Measurements from ENCODE around the gene ZBTB45. TPM values are rescaled to one million over a fixed set of nuclear protein-coding genes. Genes with fewer than 3 reads are reported as not detected.

The ZBTB45 gene
- total RNA-seq, 1 experiment from 2014 or later: 19.7 TPM

DNA sequence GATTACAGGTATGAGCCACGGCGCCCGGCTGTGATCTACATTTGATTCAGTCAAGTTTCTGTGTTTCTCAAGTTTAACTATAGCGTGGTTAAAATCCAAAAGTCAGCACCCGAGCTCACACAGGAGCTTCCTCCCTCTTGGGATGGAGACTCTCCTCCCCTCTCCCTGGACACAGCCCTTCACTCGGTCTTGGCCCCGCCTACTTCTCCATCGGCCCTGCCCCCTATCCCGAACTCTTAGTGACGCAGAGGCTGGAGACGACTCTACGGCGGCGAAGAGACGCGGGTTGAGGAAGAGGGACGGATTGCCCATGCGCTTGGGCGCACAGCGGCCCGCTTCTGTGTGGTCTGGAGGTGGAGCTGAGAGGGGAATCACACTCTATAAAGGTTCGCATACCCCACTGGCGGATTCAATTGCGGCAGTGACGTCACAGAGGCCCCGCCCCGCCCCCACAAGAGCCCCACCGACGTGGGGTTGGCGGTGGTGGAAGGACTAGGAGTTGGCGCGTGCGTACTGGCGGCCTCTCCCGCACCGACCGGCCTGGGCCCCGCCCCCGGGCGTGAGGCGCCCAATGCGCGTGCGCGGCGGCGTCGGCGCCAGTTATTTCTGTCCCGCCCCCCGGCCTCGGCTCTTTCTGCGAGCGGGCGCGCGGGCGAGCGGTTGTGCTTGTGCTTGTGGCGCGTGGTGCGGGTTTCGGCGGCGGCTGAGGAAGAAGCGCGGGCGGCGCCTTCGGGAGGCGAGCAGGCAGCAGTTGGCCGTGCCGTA is 24.4 kb upstream of the ZBTB45 start, which contains the start of gene TRIM28 (continued):
- TF ChIP-seq IRF2 (CRISPR knock-in tag; IDR thresholded peaks at IDR 0.05; ENCODE audit: borderline replicate concordance, low read depth) (no peak), SMAD4 (CRISPR knock-in tag; IDR thresholded peaks at IDR 0.05) (no peak), TEAD4 (CRISPR knock-in tag; IDR thresholded peaks at IDR 0.05) (no peak), NR2C2 (CRISPR knock-in tag; IDR thresholded peaks at IDR 0.05) (no peak), CREM (CRISPR knock-in tag; IDR thresholded peaks at IDR 0.05) (peak; percentile 87), ZNF121 (CRISPR knock-in tag; IDR thresholded peaks at IDR 0.05) (no peak), ZNF423 (CRISPR knock-in tag; IDR thresholded peaks at IDR 0.05) (no peak), RORB (CRISPR knock-in tag; IDR thresholded peaks at IDR 0.05) (no peak), JUN (CRISPR knock-in tag; IDR thresholded peaks at IDR 0.05) (no peak), ETV6 (CRISPR knock-in tag; IDR thresholded peaks at IDR 0.05) (peak; percentile 57; the same call in 1 of the 2 replicates), JAZF1 (CRISPR knock-in tag; IDR thresholded peaks at IDR 0.05) (no peak), ZNF317 (CRISPR knock-in tag; IDR thresholded peaks at IDR 0.05; ENCODE audit: borderline replicate concordance, low read depth) (peak; percentile 52; the same call in 1 of the 2 replicates), EMX1 (CRISPR knock-in tag; IDR thresholded peaks at IDR 0.05) (no peak), ZNF416 (CRISPR knock-in tag; IDR thresholded peaks at IDR 0.05) (peak; percentile 85; the same call in 1 of the 2 replicates), SOX15 (CRISPR knock-in tag; IDR thresholded peaks at IDR 0.05) (no peak), PRRX2 (CRISPR knock-in tag; IDR thresholded peaks at IDR 0.05) (no peak)
- TF ChIP-seq, protein P1, sequence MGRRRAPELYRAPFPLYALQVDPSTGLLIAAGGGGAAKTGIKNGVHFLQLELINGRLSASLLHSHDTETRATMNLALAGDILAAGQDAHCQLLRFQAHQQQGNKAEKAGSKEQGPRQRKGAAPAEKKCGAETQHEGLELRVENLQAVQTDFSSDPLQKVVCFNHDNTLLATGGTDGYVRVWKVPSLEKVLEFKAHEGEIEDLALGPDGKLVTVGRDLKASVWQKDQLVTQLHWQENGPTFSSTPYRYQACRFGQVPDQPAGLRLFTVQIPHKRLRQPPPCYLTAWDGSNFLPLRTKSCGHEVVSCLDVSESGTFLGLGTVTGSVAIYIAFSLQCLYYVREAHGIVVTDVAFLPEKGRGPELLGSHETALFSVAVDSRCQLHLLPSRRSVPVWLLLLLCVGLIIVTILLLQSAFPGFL (CRISPR knock-in tag; IDR thresholded peaks at IDR 0.05; ENCODE audit: borderline replicate concordance): no peak
- TF ChIP-seq, protein P2, sequence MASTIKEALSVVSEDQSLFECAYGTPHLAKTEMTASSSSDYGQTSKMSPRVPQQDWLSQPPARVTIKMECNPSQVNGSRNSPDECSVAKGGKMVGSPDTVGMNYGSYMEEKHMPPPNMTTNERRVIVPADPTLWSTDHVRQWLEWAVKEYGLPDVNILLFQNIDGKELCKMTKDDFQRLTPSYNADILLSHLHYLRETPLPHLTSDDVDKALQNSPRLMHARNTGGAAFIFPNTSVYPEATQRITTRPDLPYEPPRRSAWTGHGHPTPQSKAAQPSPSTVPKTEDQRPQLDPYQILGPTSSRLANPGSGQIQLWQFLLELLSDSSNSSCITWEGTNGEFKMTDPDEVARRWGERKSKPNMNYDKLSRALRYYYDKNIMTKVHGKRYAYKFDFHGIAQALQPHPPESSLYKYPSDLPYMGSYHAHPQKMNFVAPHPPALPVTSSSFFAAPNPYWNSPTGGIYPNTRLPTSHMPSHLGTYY (CRISPR knock-in tag; IDR thresholded peaks at IDR 0.05): no peak
- TF ChIP-seq, protein P3, sequence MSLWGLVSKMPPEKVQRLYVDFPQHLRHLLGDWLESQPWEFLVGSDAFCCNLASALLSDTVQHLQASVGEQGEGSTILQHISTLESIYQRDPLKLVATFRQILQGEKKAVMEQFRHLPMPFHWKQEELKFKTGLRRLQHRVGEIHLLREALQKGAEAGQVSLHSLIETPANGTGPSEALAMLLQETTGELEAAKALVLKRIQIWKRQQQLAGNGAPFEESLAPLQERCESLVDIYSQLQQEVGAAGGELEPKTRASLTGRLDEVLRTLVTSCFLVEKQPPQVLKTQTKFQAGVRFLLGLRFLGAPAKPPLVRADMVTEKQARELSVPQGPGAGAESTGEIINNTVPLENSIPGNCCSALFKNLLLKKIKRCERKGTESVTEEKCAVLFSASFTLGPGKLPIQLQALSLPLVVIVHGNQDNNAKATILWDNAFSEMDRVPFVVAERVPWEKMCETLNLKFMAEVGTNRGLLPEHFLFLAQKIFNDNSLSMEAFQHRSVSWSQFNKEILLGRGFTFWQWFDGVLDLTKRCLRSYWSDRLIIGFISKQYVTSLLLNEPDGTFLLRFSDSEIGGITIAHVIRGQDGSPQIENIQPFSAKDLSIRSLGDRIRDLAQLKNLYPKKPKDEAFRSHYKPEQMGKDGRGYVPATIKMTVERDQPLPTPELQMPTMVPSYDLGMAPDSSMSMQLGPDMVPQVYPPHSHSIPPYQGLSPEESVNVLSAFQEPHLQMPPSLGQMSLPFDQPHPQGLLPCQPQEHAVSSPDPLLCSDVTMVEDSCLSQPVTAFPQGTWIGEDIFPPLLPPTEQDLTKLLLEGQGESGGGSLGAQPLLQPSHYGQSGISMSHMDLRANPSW (CRISPR knock-in tag; conservative IDR thresholded peaks at IDR 0.05; ENCODE audit: low read depth): no peak
- TF ChIP-seq, protein P4, sequence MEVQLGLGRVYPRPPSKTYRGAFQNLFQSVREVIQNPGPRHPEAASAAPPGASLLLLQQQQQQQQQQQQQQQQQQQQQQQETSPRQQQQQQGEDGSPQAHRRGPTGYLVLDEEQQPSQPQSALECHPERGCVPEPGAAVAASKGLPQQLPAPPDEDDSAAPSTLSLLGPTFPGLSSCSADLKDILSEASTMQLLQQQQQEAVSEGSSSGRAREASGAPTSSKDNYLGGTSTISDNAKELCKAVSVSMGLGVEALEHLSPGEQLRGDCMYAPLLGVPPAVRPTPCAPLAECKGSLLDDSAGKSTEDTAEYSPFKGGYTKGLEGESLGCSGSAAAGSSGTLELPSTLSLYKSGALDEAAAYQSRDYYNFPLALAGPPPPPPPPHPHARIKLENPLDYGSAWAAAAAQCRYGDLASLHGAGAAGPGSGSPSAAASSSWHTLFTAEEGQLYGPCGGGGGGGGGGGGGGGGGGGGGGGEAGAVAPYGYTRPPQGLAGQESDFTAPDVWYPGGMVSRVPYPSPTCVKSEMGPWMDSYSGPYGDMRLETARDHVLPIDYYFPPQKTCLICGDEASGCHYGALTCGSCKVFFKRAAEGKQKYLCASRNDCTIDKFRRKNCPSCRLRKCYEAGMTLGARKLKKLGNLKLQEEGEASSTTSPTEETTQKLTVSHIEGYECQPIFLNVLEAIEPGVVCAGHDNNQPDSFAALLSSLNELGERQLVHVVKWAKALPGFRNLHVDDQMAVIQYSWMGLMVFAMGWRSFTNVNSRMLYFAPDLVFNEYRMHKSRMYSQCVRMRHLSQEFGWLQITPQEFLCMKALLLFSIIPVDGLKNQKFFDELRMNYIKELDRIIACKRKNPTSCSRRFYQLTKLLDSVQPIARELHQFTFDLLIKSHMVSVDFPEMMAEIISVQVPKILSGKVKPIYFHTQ (CRISPR knock-in tag; IDR thresholded peaks at IDR 0.05): no peak
- TF ChIP-seq, protein P5, sequence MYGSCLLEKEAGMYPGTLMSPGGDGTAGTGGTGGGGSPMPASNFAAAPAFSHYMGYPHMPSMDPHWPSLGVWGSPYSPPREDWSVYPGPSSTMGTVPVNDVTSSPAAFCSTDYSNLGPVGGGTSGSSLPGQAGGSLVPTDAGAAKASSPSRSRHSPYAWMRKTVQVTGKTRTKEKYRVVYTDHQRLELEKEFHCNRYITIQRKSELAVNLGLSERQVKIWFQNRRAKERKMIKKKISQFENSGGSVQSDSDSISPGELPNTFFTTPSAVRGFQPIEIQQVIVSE (CRISPR knock-in tag; IDR thresholded peaks at IDR 0.05; ENCODE audit: borderline replicate concordance): no peak
- TF ChIP-seq, protein P6, sequence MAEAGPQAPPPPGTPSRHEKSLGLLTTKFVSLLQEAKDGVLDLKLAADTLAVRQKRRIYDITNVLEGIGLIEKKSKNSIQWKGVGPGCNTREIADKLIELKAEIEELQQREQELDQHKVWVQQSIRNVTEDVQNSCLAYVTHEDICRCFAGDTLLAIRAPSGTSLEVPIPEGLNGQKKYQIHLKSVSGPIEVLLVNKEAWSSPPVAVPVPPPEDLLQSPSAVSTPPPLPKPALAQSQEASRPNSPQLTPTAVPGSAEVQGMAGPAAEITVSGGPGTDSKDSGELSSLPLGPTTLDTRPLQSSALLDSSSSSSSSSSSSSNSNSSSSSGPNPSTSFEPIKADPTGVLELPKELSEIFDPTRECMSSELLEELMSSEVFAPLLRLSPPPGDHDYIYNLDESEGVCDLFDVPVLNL (CRISPR knock-in tag; IDR thresholded peaks at IDR 0.05; ENCODE audit: borderline replicate concordance, low read depth): 0 out of 2 replicates have a peak, but pooled peaks have one; percentile 31
- TF ChIP-seq, protein P7, sequence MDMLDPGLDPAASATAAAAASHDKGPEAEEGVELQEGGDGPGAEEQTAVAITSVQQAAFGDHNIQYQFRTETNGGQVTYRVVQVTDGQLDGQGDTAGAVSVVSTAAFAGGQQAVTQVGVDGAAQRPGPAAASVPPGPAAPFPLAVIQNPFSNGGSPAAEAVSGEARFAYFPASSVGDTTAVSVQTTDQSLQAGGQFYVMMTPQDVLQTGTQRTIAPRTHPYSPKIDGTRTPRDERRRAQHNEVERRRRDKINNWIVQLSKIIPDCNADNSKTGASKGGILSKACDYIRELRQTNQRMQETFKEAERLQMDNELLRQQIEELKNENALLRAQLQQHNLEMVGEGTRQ (CRISPR knock-in tag; IDR thresholded peaks at IDR 0.05): peak; percentile 36; the same call in 1 of the 2 replicates
- TF ChIP-seq, protein P8, sequence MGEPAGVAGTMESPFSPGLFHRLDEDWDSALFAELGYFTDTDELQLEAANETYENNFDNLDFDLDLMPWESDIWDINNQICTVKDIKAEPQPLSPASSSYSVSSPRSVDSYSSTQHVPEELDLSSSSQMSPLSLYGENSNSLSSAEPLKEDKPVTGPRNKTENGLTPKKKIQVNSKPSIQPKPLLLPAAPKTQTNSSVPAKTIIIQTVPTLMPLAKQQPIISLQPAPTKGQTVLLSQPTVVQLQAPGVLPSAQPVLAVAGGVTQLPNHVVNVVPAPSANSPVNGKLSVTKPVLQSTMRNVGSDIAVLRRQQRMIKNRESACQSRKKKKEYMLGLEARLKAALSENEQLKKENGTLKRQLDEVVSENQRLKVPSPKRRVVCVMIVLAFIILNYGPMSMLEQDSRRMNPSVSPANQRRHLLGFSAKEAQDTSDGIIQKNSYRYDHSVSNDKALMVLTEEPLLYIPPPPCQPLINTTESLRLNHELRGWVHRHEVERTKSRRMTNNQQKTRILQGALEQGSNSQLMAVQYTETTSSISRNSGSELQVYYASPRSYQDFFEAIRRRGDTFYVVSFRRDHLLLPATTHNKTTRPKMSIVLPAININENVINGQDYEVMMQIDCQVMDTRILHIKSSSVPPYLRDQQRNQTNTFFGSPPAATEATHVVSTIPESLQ (CRISPR knock-in tag; IDR thresholded peaks at IDR 0.05): no peak
- TF ChIP-seq, protein P9, sequence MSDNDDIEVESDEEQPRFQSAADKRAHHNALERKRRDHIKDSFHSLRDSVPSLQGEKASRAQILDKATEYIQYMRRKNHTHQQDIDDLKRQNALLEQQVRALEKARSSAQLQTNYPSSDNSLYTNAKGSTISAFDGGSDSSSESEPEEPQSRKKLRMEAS (CRISPR knock-in tag; IDR thresholded peaks at IDR 0.05): peak; percentile 49; the same call in 1 of the 2 replicates

Measured in WTC11 (cell line).